ENCODE measurements around the gene BDH2.

Gene BDH2

GRCh38 chr4:103075894-103076746, 23.5 kb downstream of the BDH2 start:
- ATAC-seq: peak; percentile 84
- TF ChIP-seq ZNF8 (CRISPR knock-in tag; IDR thresholded peaks at IDR 0.05) (no peak), TOX (CRISPR knock-in tag; IDR thresholded peaks at IDR 0.05; ENCODE audit: borderline replicate concordance) (no peak), ZC3H10 (CRISPR knock-in tag; IDR thresholded peaks at IDR 0.05) (no peak), OSR1 (CRISPR knock-in tag; IDR thresholded peaks at IDR 0.05) (no peak), TSHZ2 (CRISPR knock-in tag; IDR thresholded peaks at IDR 0.05) (0 out of 2 replicates have a peak, but pooled peaks have one; percentile 24), RARB (CRISPR knock-in tag; IDR thresholded peaks at IDR 0.05) (no peak), CSDC2 (CRISPR knock-in tag; IDR thresholded peaks at IDR 0.05) (0 out of 2 replicates have a peak, but pooled peaks have one; percentile 57), ZNF565 (CRISPR knock-in tag; conservative IDR thresholded peaks at IDR 0.05; ENCODE audit: low read depth) (no peak), PPARA (CRISPR knock-in tag; IDR thresholded peaks at IDR 0.05; ENCODE audit: borderline replicate concordance) (no peak), SNAI2 (CRISPR knock-in tag; IDR thresholded peaks at IDR 0.05) (no peak), GLIS3 (CRISPR knock-in tag; IDR thresholded peaks at IDR 0.05) (no peak), TCF4 (CRISPR knock-in tag; IDR thresholded peaks at IDR 0.05; ENCODE audit: borderline replicate concordance) (no peak), ARNTL (CRISPR knock-in tag; IDR thresholded peaks at IDR 0.05; ENCODE audit: borderline replicate concordance, low read depth) (no peak), ZFP3 (CRISPR knock-in tag; IDR thresholded peaks at IDR 0.05) (peak; percentile 66; the same call in 1 of the 2 replicates), PATZ1 (CRISPR knock-in tag; IDR thresholded peaks at IDR 0.05; ENCODE audit: borderline replicate concordance) (no peak)

GRCh38 chr4:103075435-103075893, 24.2 kb downstream of the BDH2 start:
- peak; percentile 29 for ATAC-seq
- no peak for TF ChIP-seq RARB (CRISPR knock-in tag; IDR thresholded peaks at IDR 0.05)
- no peak for TF ChIP-seq CREB5 (CRISPR knock-in tag; IDR thresholded peaks at IDR 0.05; ENCODE audit: low read depth)
- no peak for TF ChIP-seq POU6F1 (CRISPR knock-in tag; IDR thresholded peaks at IDR 0.05; ENCODE audit: borderline replicate concordance, low read depth)
- TF ChIP-seq OSR1 (CRISPR knock-in tag; IDR thresholded peaks at IDR 0.05): no peak
- TF ChIP-seq ESRRG (CRISPR knock-in tag; IDR thresholded peaks at IDR 0.05): no peak
- no peak for TF ChIP-seq ZFP30 (CRISPR knock-in tag; IDR thresholded peaks at IDR 0.05)
- no peak for TF ChIP-seq TOX (CRISPR knock-in tag; IDR thresholded peaks at IDR 0.05; ENCODE audit: borderline replicate concordance)
- TF ChIP-seq ISL1 (CRISPR knock-in tag; IDR thresholded peaks at IDR 0.05): no peak
- TF ChIP-seq GLIS3 (CRISPR knock-in tag; IDR thresholded peaks at IDR 0.05): no peak
- TF ChIP-seq BACH2 (CRISPR knock-in tag; IDR thresholded peaks at IDR 0.05; ENCODE audit: borderline replicate concordance): no peak
- TF ChIP-seq ZC3H10 (CRISPR knock-in tag; IDR thresholded peaks at IDR 0.05): no peak
- TF ChIP-seq PATZ1 (CRISPR knock-in tag; IDR thresholded peaks at IDR 0.05; ENCODE audit: borderline replicate concordance): no peak
- no peak for TF ChIP-seq TCF4 (CRISPR knock-in tag; IDR thresholded peaks at IDR 0.05; ENCODE audit: borderline replicate concordance)

Measured in SK-N-SH treated with all-trans-retinoic acid at 6 μM for 48 hours (cell line).